HepG2 (cell line): ENCODE measurements around the gene YKT6. TPM values are rescaled to one million over a fixed set of nuclear protein-coding genes. Genes with fewer than 3 reads are reported as not detected.

Experiments used
- ATAC-seq: fragments of 200-7000 bp; cut with Tn5 transposase; 3 replicates; pipeline ENCODE4 v1.9.1; 2020; ENCODE audit warnings: mild to moderate bottlenecking, moderate library complexity
- BruUV-seq: library from RNA; stranded (reverse); fragments of 400-500 nt; replicated peaks from 2 replicates; lab custom pipeline; 2021; lab: Mats Ljungman, UMichigan
- CTCF ChIA-PET: fragments of 300-600 bp; formaldehyde crosslinking; extraction: SDS; loops from one replicate; lab custom pipeline; 2021; ENCODE audit warnings: low total read pairs, inconsistent platforms, low intra/inter-chr PET ratio; lab: Yijun Ruan, JAX
- POLR2A ChIA-PET: fragments of 350-600 bp; sonication (Branson Sonifier 250); formaldehyde crosslinking; loops from one replicate; lab custom pipeline; 2020; ENCODE audit warnings: antibody characterized with exemption, inconsistent platforms; lab: Yijun Ruan, JAX
- DNase-seq: peaks from one replicate; pipeline ENCODE4 v3.0.0-alpha.2; 2015; ENCODE audit warnings: low spot score
- FAIRE-seq: peaks from 3 replicates; lab custom pipeline; 2011; peaks lifted over from hg19 to GRCh38; lab: Jason Lieb, UNC
- H2AFZ ChIP-seq: one replicate; pipeline ENCODE4 v1.6.1; 2011; ENCODE audit warnings: low read length, inconsistent platforms
- H3K27ac ChIP-seq: fragments of 300-600 bp; 3 replicates; pipeline ENCODE4 v1.8.0; 2011; ENCODE audit warnings: mixed run types, mild to moderate bottlenecking, mixed read lengths, low read length, inconsistent platforms; ENCODE audit not compliant: insufficient read depth; ENCODE audit errors: extremely low read length
- H3K27me3 ChIP-seq, 2 experiments: fragments of 200-600 bp in 1 of 2; 2 replicates in 1 of 2; 3 replicates in 1 of 2; pipeline versions ENCODE4 v1.6.0 to v1.8.0; 2011; ENCODE audit warnings: low read length in 2 of 2, mild to moderate bottlenecking in 2 of 2, moderate library complexity in 2 of 2, inconsistent platforms in 1 of 2; ENCODE audit not compliant: insufficient read depth in 2 of 2, control insufficient read depth in 1 of 2
- H3K36me3 ChIP-seq, 2 experiments: fragments of 200-600 bp in 1 of 2; replicated peaks in 1 of 2; 2 replicates in 1 of 2; 3 replicates in 1 of 2; pipeline versions ENCODE4 v1.5.1 to v1.8.0; 2011; ENCODE audit warnings: low read length in 2 of 2, inconsistent platforms in 1 of 2; ENCODE audit not compliant: insufficient read depth in 2 of 2, control insufficient read depth in 1 of 2
- H3K4me1 ChIP-seq: 2 replicates; pipeline ENCODE4 v1.5.1; 2012; ENCODE audit warnings: low read length, inconsistent platforms; ENCODE audit not compliant: insufficient read depth
- H3K4me2 ChIP-seq: 2 replicates; pipeline ENCODE4 v1.6.0; 2011; ENCODE audit warnings: low read depth, low read length, inconsistent platforms
- H3K4me3 ChIP-seq, 3 experiments: fragments of 200-600 bp in 1 of 3; sonication (generic), shearing (Covaris generic) in 1 of 3; replicated peaks in 1 of 3; 2 replicates each; pipeline ENCODE4 v1.5.1; 2011 to 2016; ENCODE audit warnings: low read length in 3 of 3, inconsistent platforms in 2 of 3, low read depth in 2 of 3, mild to moderate bottlenecking in 2 of 3, control low read depth in 1 of 3, mixed read lengths in 1 of 3; ENCODE audit not compliant: insufficient read depth in 1 of 3
- H3K79me2 ChIP-seq: one replicate; pipeline ENCODE4 v1.6.1; 2011; ENCODE audit warnings: low read length, inconsistent platforms; ENCODE audit not compliant: insufficient read depth
- H3K9ac ChIP-seq: 2 replicates; pipeline ENCODE4 v1.6.0; 2011; ENCODE audit warnings: mild to moderate bottlenecking, low read depth, low read length, inconsistent platforms; ENCODE audit not compliant: insufficient read depth
- H3K9me3 ChIP-seq: 2 replicates; pipeline ENCODE4 v1.5.1; 2012; ENCODE audit warnings: mild to moderate bottlenecking, low read length
- H4K20me1 ChIP-seq: 2 replicates; pipeline ENCODE4 v1.6.0; 2011; ENCODE audit warnings: inconsistent platforms, mild to moderate bottlenecking, low read length, moderate library complexity; ENCODE audit not compliant: insufficient read depth
- JDP2 ChIP-seq: sonication (generic); formaldehyde crosslinking; IDR thresholded peaks from 2 replicates; pipeline ENCODE4 v1.8.1; 2022; ENCODE audit warnings: missing genetic modification reagents, borderline replicate concordance
- NR2F1 ChIP-seq, 2 experiments: fragments of 450-650 bp in 1 of 2; formaldehyde crosslinking in 1 of 2; IDR thresholded peaks; 2 replicates each; pipeline versions ENCODE4 v1.5.0 to v1.6.1; 2016 to 2020; ENCODE audit warnings: mild to moderate bottlenecking in 1 of 2, missing compliant biosample characterization in 1 of 2, missing genetic modification reagents in 1 of 2, moderate library complexity in 1 of 2
- RAD21 ChIP-seq: fragments of 450-650 bp; formaldehyde crosslinking; IDR thresholded peaks from 2 replicates; pipeline ENCODE4 v1.5.0; 2020; ENCODE audit warnings: mild to moderate bottlenecking
- ZNF552 ChIP-seq: sonication (generic); formaldehyde crosslinking; IDR thresholded peaks from 2 replicates; pipeline ENCODE4 v1.9.0; 2022; ENCODE audit warnings: missing genetic modification reagents, mild to moderate bottlenecking, borderline replicate concordance
- ZNF788 ChIP-seq: sonication (generic); formaldehyde crosslinking; IDR thresholded peaks from 2 replicates; pipeline ENCODE4 v1.5.0; 2020; ENCODE audit warnings: mild to moderate bottlenecking, missing genetic modification reagents, borderline replicate concordance
- WGBS: methylation state at CpG from one replicate; pipeline ENCODE4 v1.1.6; 2017; ENCODE audit warnings: low lambda C conversion rate; 5-methylcytosine and 5-hydroxymethylcytosine counted together
- in situ Hi-C: cut with HindIII; loops from 2 replicates; pipeline ENCODE4 v1.10.0; 2017; ENCODE audit warnings: low pct_unique_long_range_greater_than_20kb; ENCODE audit not compliant: extremely low pct_ligation_motif_present
- intact Hi-C: fragments of 100-400 bp; cut with micrococcal nuclease; formaldehyde crosslinking; loops from one replicate; pipeline ENCODE4 v1.10.0; 2022; ENCODE audit not compliant: unreplicated experiment
- polyA plus RNA-seq, 8 experiments: library from polyadenylated mRNA; depleted of rRNA in 3 of 8; stranded (reverse) in 7 of 8; unstranded in 1 of 8; fragments of >200 nt; fragmentation: Illumina TruSeq in 4 of 8; extraction: Trizol in 4 of 8; gene quantifications; 2 replicates each; pipeline versions ENCODE4 v1.2.1 to v1.2.3, GENCODE V29; 2011 to 2016; ENCODE audit warnings: low read depth in 4 of 8, missing spikeins in 1 of 8, mixed read lengths in 1 of 8; ENCODE audit not compliant: insufficient read depth in 1 of 8
- total RNA-seq, 5 experiments: library from RNA; depleted of rRNA; stranded (reverse); fragments of >200 nt; fragmentation: Illumina TruSeq; extraction: Trizol; gene quantifications; 2 replicates each; pipeline ENCODE4 v1.2.3, GENCODE V29; 2016; ENCODE audit warnings: low read depth in 1 of 5
- TF ChIP-seq, protein P1 (sequence below): sonication (generic); formaldehyde crosslinking; IDR thresholded peaks from 2 replicates; pipeline ENCODE4 v1.5.0; 2020; ENCODE audit warnings: mild to moderate bottlenecking, missing genetic modification reagents, borderline replicate concordance
- TF ChIP-seq, protein P2 (sequence below): sonication (generic); formaldehyde crosslinking; conservative IDR thresholded peaks from 2 replicates; pipeline ENCODE4 v1.8.1; 2023; ENCODE audit warnings: missing genetic modification reagents
- TF ChIP-seq, protein P3 (sequence below): sonication (generic); formaldehyde crosslinking; IDR thresholded peaks from 2 replicates; pipeline ENCODE4 v1.5.0; 2020; ENCODE audit warnings: mild to moderate bottlenecking, missing genetic modification reagents

Gene YKT6
- total and polyA plus RNA-seq, 2 of the 13 experiments (the other 11 are each of a cell fraction or from before 2014, with no cell fraction given), result 52.2 to 60.3 TPM

DNA sequence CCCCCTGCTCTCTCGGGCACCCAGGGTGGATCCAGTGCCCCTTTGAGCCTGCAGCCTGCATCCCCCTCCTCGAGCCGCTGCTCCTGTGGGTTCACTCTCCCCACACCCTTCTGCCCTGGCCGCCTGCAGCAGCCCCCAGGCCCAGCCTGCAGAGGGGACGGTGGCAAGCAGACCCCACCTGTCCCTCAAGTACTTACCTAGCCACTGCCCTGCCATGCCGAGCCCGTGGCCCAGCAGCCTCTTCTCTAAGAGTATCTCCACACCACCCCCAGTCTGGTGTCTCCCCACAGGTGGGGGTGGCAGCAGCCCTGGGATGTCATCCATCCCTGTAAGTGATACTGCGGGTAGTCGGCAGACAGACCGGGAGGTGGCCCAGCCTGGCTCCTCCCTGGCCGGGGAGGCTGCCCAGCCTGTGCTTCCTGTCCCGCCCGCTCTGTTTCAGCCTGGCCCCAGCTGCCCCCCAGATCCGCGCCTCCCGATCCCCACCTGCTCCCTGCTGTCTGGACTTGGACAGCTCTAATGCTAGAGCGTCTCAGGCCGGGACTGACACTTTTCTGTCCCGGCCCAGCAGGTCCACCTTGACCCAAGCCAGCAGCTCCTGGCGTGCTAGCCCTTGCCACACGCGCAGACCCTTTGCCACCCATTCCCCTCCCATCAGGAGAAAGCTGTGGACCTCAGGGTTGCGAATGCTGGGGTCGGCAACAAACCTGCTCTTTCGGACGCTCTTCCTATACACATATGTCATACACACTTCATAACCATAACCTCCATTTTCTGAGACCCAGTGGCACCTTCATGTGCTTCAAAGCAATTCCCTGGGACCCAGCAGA is 25.0 kb downstream of the YKT6 start (continued):
- TF ChIP-seq, protein P1, sequence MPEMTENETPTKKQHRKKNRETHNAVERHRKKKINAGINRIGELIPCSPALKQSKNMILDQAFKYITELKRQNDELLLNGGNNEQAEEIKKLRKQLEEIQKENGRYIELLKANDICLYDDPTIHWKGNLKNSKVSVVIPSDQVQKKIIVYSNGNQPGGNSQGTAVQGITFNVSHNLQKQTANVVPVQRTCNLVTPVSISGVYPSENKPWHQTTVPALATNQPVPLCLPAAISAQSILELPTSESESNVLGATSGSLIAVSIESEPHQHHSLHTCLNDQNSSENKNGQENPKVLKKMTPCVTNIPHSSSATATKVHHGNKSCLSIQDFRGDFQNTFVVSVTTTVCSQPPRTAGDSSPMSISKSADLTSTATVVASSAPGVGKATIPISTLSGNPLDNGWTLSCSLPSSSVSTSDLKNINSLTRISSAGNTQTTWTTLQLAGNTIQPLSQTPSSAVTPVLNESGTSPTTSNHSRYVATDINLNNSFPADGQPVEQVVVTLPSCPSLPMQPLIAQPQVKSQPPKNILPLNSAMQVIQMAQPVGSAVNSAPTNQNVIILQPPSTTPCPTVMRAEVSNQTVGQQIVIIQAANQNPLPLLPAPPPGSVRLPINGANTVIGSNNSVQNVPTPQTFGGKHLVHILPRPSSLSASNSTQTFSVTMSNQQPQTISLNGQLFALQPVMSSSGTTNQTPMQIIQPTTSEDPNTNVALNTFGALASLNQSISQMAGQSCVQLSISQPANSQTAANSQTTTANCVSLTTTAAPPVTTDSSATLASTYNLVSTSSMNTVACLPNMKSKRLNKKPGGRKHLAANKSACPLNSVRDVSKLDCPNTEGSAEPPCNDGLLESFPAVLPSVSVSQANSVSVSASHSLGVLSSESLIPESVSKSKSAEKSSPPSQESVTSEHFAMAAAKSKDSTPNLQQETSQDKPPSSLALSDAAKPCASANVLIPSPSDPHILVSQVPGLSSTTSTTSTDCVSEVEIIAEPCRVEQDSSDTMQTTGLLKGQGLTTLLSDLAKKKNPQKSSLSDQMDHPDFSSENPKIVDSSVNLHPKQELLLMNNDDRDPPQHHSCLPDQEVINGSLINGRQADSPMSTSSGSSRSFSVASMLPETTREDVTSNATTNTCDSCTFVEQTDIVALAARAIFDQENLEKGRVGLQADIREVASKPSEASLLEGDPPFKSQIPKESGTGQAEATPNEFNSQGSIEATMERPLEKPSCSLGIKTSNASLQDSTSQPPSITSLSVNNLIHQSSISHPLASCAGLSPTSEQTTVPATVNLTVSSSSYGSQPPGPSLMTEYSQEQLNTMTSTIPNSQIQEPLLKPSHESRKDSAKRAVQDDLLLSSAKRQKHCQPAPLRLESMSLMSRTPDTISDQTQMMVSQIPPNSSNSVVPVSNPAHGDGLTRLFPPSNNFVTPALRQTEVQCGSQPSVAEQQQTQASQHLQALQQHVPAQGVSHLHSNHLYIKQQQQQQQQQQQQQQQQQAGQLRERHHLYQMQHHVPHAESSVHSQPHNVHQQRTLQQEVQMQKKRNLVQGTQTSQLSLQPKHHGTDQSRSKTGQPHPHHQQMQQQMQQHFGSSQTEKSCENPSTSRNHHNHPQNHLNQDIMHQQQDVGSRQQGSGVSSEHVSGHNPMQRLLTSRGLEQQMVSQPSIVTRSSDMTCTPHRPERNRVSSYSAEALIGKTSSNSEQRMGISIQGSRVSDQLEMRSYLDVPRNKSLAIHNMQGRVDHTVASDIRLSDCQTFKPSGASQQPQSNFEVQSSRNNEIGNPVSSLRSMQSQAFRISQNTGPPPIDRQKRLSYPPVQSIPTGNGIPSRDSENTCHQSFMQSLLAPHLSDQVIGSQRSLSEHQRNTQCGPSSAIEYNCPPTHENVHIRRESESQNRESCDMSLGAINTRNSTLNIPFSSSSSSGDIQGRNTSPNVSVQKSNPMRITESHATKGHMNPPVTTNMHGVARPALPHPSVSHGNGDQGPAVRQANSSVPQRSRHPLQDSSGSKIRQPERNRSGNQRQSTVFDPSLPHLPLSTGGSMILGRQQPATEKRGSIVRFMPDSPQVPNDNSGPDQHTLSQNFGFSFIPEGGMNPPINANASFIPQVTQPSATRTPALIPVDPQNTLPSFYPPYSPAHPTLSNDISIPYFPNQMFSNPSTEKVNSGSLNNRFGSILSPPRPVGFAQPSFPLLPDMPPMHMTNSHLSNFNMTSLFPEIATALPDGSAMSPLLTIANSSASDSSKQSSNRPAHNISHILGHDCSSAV, result no peak

DNA sequence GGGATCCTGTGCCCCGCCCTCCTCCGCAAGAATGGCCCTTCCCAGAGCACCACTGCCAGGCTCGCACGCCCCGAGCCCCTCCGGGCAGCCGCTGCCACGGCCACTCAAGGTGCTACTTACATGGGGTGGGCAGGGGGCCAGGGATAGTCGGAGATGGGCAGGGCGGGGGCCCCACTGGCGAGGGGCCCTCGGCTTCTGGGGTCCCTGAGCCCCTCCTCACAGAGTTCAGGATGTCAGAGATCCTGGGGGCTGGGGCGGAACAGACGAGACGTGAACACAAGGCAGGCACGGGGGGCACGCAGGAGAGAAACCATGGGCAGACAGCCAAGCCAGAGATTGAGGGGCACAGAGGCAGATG is 25.6 kb downstream of the YKT6 start:
- no TSS peak for BruUV-seq
- Histone ChIP-seq H3K4me2 (no peak overlapping the region), H2AFZ (no peak overlapping the region), H3K36me3 (no peaks in the 10 kb centered on the region), H4K20me1 (no peaks in the 10 kb centered on the region), H3K9me3 (no peaks in the 10 kb centered on the region), H3K9ac (no peak overlapping the region), H3K79me2 (no peaks in the 10 kb centered on the region), H3K27ac (no peak overlapping the region), H3K27me3 (peaks cover 21 to 72% of the 10 kb centered on the region in 2 experiments; a peak in 4 of 5 replicates), H3K4me1 (peaks cover 16% of the 10 kb centered on the region), H3K4me3 (no peak overlapping the region)
- no peak for FAIRE-seq
- no peak for DNase-seq
- WGBS, result 28% methylated on average over 17 of the region's 17 CpGs
- ChIA-PET POLR2A (no interaction called here), CTCF (no interaction called here)
- in situ Hi-C loops (no loop called here), intact Hi-C loops (no loop called here)
- no peak for ATAC-seq
- TF ChIP-seq ZNF788 (CRISPR knock-in tag) (no peak), RAD21 (CRISPR knock-in tag) (no peak), NR2F1 (CRISPR knock-in tag; IDR thresholded peaks at IDR 0.05) (no peak), ZNF552 (CRISPR knock-in tag) (no peak), JDP2 (no peak)
- TF ChIP-seq, protein P2, sequence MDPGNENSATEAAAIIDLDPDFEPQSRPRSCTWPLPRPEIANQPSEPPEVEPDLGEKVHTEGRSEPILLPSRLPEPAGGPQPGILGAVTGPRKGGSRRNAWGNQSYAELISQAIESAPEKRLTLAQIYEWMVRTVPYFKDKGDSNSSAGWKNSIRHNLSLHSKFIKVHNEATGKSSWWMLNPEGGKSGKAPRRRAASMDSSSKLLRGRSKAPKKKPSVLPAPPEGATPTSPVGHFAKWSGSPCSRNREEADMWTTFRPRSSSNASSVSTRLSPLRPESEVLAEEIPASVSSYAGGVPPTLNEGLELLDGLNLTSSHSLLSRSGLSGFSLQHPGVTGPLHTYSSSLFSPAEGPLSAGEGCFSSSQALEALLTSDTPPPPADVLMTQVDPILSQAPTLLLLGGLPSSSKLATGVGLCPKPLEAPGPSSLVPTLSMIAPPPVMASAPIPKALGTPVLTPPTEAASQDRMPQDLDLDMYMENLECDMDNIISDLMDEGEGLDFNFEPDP (CRISPR knock-in tag), result no peak
- TF ChIP-seq, protein P3, sequence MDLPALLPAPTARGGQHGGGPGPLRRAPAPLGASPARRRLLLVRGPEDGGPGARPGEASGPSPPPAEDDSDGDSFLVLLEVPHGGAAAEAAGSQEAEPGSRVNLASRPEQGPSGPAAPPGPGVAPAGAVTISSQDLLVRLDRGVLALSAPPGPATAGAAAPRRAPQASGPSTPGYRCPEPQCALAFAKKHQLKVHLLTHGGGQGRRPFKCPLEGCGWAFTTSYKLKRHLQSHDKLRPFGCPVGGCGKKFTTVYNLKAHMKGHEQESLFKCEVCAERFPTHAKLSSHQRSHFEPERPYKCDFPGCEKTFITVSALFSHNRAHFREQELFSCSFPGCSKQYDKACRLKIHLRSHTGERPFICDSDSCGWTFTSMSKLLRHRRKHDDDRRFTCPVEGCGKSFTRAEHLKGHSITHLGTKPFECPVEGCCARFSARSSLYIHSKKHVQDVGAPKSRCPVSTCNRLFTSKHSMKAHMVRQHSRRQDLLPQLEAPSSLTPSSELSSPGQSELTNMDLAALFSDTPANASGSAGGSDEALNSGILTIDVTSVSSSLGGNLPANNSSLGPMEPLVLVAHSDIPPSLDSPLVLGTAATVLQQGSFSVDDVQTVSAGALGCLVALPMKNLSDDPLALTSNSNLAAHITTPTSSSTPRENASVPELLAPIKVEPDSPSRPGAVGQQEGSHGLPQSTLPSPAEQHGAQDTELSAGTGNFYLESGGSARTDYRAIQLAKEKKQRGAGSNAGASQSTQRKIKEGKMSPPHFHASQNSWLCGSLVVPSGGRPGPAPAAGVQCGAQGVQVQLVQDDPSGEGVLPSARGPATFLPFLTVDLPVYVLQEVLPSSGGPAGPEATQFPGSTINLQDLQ (CRISPR knock-in tag), result no peak
